ENCODE measurements around the gene MMP11.

DNA sequence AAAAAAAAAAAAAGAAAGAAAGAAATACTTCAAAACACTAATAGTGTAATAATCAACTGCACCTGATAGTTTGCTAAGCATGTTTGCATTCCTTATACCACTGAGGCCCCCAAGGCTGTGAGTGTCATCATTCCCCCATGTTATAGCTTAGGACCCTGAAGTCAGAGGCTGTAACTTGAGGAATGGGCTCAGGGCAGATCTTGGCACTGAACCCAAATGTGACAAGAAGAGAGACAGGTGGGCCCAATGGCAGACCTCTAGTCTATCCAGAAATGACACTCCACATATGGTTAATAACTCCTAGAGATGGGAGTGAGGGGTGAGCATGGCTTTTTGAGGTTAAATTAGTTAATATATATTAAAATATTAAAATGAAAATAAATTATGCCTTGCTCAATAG is 35.0 kb upstream of the MMP11 start:
- TF ChIP-seq YY1 (IDR thresholded peaks at IDR 0.05; ENCODE audit: extremely low read depth, insufficient replicate concordance, low read depth, low read length) (no peak), POLR2A (IDR thresholded peaks at IDR 0.05; ENCODE audit: borderline replicate concordance, extremely low read depth, insufficient read depth, insufficient read length) (no peak), CBX3 (IDR thresholded peaks at IDR 0.05; ENCODE audit: low read depth) (no peak)

All from HCT116 (cell line).